ENCODE measurements around the gene CXCR4. TPM values are rescaled to one million over a fixed set of nuclear protein-coding genes. Genes with fewer than 3 reads are reported as not detected.

CXCR4 gene
- total and polyA plus RNA-seq, 2 of the 4 experiments (the other 2 are of a cell fraction) = not detected

DNA sequence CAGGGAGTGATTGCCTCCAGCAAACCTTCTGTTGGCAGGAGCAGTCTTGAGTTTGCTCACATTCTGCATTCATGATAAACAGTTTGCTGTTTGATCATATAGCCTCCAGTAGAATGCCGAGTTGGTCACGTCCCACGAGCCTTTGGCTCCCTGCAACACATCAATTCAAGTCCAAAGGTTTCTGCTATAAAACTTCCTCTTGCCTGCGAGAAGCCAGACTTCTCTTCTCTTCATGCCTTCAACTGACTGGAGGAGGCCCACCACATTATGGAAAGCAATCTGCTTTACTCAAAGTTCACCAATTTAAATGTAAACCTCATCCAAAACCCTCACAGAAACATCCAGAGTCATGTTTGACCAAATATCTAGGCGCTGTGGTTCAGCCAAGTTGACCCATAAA lies 40.8 kb downstream of the CXCR4 start:
- Histone ChIP-seq H2AFZ (replicated peaks; ENCODE audit: low read length, poor library complexity) (no peak overlapping the region), H2BK120ac (ENCODE audit: low read depth, low read length) (no peak overlapping the region), H3K36me3 (ENCODE audit: control insufficient read depth, insufficient read depth, low read length) (no peaks in the 10 kb centered on the region), H3K27ac (ENCODE audit: insufficient read depth, low read length) (no peak overlapping the region), H3K9ac (ENCODE audit: low read depth, low read length) (no peak overlapping the region), H3K79me1 (ENCODE audit: low read depth in 1 of 2, low read length in 2 of 2) (no peaks in the 10 kb centered on the region), H4K20me1 (ENCODE audit: insufficient read depth, low read length) (no peaks in the 10 kb centered on the region), H3K9me3 (ENCODE audit: control insufficient read depth, insufficient read depth, low read length) (no peaks in the 10 kb centered on the region), H3K9me1 (ENCODE audit: insufficient read depth, low read length) (no peaks in the 10 kb centered on the region), H3K23ac (ENCODE audit: low read depth, low read length) (no peak overlapping the region), H3K4me1 (ENCODE audit: control insufficient read depth, insufficient read depth, low read length) (no peaks in the 10 kb centered on the region), H2BK15ac (ENCODE audit: low read depth, low read length) (no peak overlapping the region), H3K56ac (ENCODE audit: extremely low read depth, insufficient read depth, low read length) (no peak overlapping the region), H3K4me3 (ENCODE audit: insufficient read depth, low read depth, low read length) (no peak overlapping the region), H3K27me3 (ENCODE audit: control insufficient read depth, insufficient read depth, low read length) (no peaks in the 10 kb centered on the region; the same call in 1 of the 2 replicates), H3K18ac (ENCODE audit: low read depth, low read length) (no peak overlapping the region), H4K5ac (ENCODE audit: low read depth, low read length) (no peak overlapping the region), H3K4ac (ENCODE audit: low read depth, low read length) (no peak overlapping the region), H3K14ac (replicated peaks; ENCODE audit: low read depth, low read length) (no peak overlapping the region), H2AK5ac (ENCODE audit: low read depth, low read length) (no peak overlapping the region), H2AK9ac (replicated peaks; ENCODE audit: low read depth, low read length, poor library complexity) (no peak overlapping the region), H2BK5ac (ENCODE audit: low read depth, low read length, poor library complexity, severe bottlenecking) (no peak overlapping the region), H2BK20ac (ENCODE audit: low read depth, low read length) (no peak overlapping the region), H4K91ac (ENCODE audit: insufficient read depth, low read depth, low read length) (no peak overlapping the region), H3K4me2 (ENCODE audit: low read depth, low read length) (no peak overlapping the region), H4K8ac (ENCODE audit: low read depth in 2 of 2, low read length in 2 of 2) (no peak overlapping the region)
- dilution Hi-C loops (cut with HindIII; ENCODE audit: low sequenced_read_pairs, unreplicated experiment) (no loop called here), in situ Hi-C loops (cut with MboI; ENCODE audit: low sequenced_read_pairs) (no loop called here), intact Hi-C loops (cut with micrococcal nuclease) (no loop called here)
- no peak for DNase-seq
- no TSS peak for BruUV-seq (replicated peaks)
- POLR2A ChIA-PET (ENCODE audit: unreplicated experiment) = no interaction called here
- CTCF ChIA-PET = no interaction called here
- ATAC-seq (ENCODE audit: low read depth) = no peak
- no peak for TF ChIP-seq NFE2L2 (IDR thresholded peaks at IDR 0.05; ENCODE audit: low read depth, low read length)
- TF ChIP-seq RFX5 (IDR thresholded peaks at IDR 0.05; ENCODE audit: low read depth, low read length) = no peak
- no peak for TF ChIP-seq BHLHE40 (IDR thresholded peaks at IDR 0.05; ENCODE audit: low read depth, low read length)
- TF ChIP-seq RAD21 (IDR thresholded peaks at IDR 0.05; ENCODE audit: low read length) = no peak
- TF ChIP-seq MAZ (IDR thresholded peaks at IDR 0.05; ENCODE audit: borderline replicate concordance, low read depth, low read length) = no peak
- TF ChIP-seq, protein P1, sequence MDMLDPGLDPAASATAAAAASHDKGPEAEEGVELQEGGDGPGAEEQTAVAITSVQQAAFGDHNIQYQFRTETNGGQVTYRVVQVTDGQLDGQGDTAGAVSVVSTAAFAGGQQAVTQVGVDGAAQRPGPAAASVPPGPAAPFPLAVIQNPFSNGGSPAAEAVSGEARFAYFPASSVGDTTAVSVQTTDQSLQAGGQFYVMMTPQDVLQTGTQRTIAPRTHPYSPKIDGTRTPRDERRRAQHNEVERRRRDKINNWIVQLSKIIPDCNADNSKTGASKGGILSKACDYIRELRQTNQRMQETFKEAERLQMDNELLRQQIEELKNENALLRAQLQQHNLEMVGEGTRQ (IDR thresholded peaks at IDR 0.05; ENCODE audit: low read depth, low read length) = no peak
- TF ChIP-seq, protein P2, sequence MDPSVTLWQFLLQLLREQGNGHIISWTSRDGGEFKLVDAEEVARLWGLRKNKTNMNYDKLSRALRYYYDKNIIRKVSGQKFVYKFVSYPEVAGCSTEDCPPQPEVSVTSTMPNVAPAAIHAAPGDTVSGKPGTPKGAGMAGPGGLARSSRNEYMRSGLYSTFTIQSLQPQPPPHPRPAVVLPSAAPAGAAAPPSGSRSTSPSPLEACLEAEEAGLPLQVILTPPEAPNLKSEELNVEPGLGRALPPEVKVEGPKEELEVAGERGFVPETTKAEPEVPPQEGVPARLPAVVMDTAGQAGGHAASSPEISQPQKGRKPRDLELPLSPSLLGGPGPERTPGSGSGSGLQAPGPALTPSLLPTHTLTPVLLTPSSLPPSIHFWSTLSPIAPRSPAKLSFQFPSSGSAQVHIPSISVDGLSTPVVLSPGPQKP (IDR thresholded peaks at IDR 0.05; ENCODE audit: borderline replicate concordance, low read depth, low read length) = no peak
- TF ChIP-seq MXI1 (IDR thresholded peaks at IDR 0.05; ENCODE audit: borderline replicate concordance, low read depth, low read length) = no peak
- TF ChIP-seq CHD1 (IDR thresholded peaks at IDR 0.05; ENCODE audit: low read depth, low read length) = no peak
- WGBS, 2 experiments (ENCODE audit: extremely low coverage in 2 of 2, insufficient read length in 1 of 2) = 60% methylated on average over 1 of the region's 5 CpGs; no CpG with 5 or more reads in 1 of the 2 experiments
